HCEC 1CT (cell line): ENCODE data around the gene ANAPC16.
A peak's percentile ranks its signal among the peaks of the same experiment; 100 is the strongest.
"Not testable (repeated sequence)": the region's sequence is repeated elsewhere in the genome, so short reads cannot be mapped to it uniquely, and the experiment has no call there.

ENCODE experiments used
- DNase-seq: peaks from one replicate; pipeline ENCODE4 v3.0.0-alpha.2; 2017

ANAPC16 gene

GRCh38 chr10:72215611-72216549 is at the start of gene ANAPC16, which contains the start of gene ASCC1:
TSS of gene ANAPC16 (plus strand) at chr10:72216012. CDS start at chr10:72223915, 7,903 bp downstream.
TSS of gene ASCC1 (minus strand) at chr10:72216276. CDS start at chr10:72213298, 2,978 bp downstream.
- DNase-seq = peak; percentile 90

GRCh38 chr10:72167118-72167517 is 48.7 kb upstream of the ANAPC16 start:
- no peak for DNase-seq

- no peak for DNase-seq
Measured at GRCh38 chr10:72170263-72170662, 45.5 kb upstream of the ANAPC16 start.

- DNase-seq = no peak
Measured at GRCh38 chr10:72170733-72171132, 45.1 kb upstream of the ANAPC16 start.

- DNase-seq = peak; percentile 91
Measured at GRCh38 chr10:72171175-72171630, 44.6 kb upstream of the ANAPC16 start.

GRCh38 chr10:72173262-72173618 is 42.6 kb upstream of the ANAPC16 start:
- no peak for DNase-seq

GRCh38 chr10:72173619-72174296 is 42.1 kb upstream of the ANAPC16 start:
- peak; percentile 71 for DNase-seq

GRCh38 chr10:72174297-72174662 is 41.5 kb upstream of the ANAPC16 start:
- DNase-seq = no peak

- DNase-seq = peak; percentile 53
Measured at GRCh38 chr10:72175149-72175548, 40.7 kb upstream of the ANAPC16 start.

GRCh38 chr10:72176701-72177100 is 39.1 kb upstream of the ANAPC16 start:
- DNase-seq = no peak

- DNase-seq = no peak
Measured at GRCh38 chr10:72177454-72177853, 38.4 kb upstream of the ANAPC16 start.

GRCh38 chr10:72184156-72184555 is 31.7 kb upstream of the ANAPC16 start:
- no peak for DNase-seq

GRCh38 chr10:72186258-72186981 is 29.4 kb upstream of the ANAPC16 start:
- peak; percentile 38 for DNase-seq

- DNase-seq = no peak
Measured at GRCh38 chr10:72186982-72187330, 28.9 kb upstream of the ANAPC16 start.

GRCh38 chr10:72194949-72195348 is 20.9 kb upstream of the ANAPC16 start:
- DNase-seq = no peak

- DNase-seq = no peak
Measured at GRCh38 chr10:72200883-72201282, 14.9 kb upstream of the ANAPC16 start.

GRCh38 chr10:72201293-72201692 is 14.5 kb upstream of the ANAPC16 start:
- DNase-seq = no peak

GRCh38 chr10:72204296-72204695 is 11.5 kb upstream of the ANAPC16 start:
- no peak for DNase-seq

- no peak for DNase-seq
Measured at GRCh38 chr10:72204724-72205123, 11.1 kb upstream of the ANAPC16 start.

GRCh38 chr10:72206511-72207229 is 9.1 kb upstream of the ANAPC16 start:
- no peak for DNase-seq

- not testable (repeated sequence) for DNase-seq
Measured at GRCh38 chr10:72208526-72208925, 7.3 kb upstream of the ANAPC16 start.

- DNase-seq = not testable (repeated sequence)
Measured at GRCh38 chr10:72211381-72211780, 4.4 kb upstream of the ANAPC16 start.

- not testable (repeated sequence) for DNase-seq
Measured at GRCh38 chr10:72211832-72212231, 4.0 kb upstream of the ANAPC16 start.
